Upper lobe of left lung (tissue), 4 donors: ENCODE data around the gene IFNL3.

ENCODE experiments used
- CTCF ChIP-seq, 6 experiments: fragments of 450-650 bp in 4 of 6; fragments of 200-600 bp in 2 of 6; sonication (generic) in 2 of 6; IDR thresholded peaks; one replicate each; pipeline ENCODE4 v1.5.1; 2016 to 2019; ENCODE audit warnings: antibody characterized with exemption in 6 of 6
- EP300 ChIP-seq, 4 donors: sonication (generic); formaldehyde crosslinking; IDR thresholded peaks; one replicate each; pipeline ENCODE4 v1.5.1; 2017; ENCODE audit warnings: antibody characterized with exemption in 4 of 4, control low read depth in 2 of 4
- POLR2A ChIP-seq, 4 donors: fragments of 450-650 bp; IDR thresholded peaks; one replicate each; pipeline ENCODE4 v1.5.1; 2016 to 2017; ENCODE audit warnings: antibody characterized with exemption in 4 of 4, mild to moderate bottlenecking in 2 of 4
- POLR2AphosphoS5 ChIP-seq, 2 donors: sonication (generic); formaldehyde crosslinking; IDR thresholded peaks; one replicate each; pipeline ENCODE4 v1.5.1; 2017; ENCODE audit warnings: antibody characterized with exemption in 2 of 2

- TF ChIP-seq CTCF (IDR thresholded peaks at IDR 0.05), result no peak
- no peak for TF ChIP-seq POLR2A (IDR thresholded peaks at IDR 0.05)
- TF ChIP-seq POLR2AphosphoS5 (IDR thresholded peaks at IDR 0.05), result no peak
- no peak for TF ChIP-seq EP300 (IDR thresholded peaks at IDR 0.05)
Measured at GRCh38 chr19:39200803-39201115, 44.0 kb downstream of the IFNL3 start.
